MCF 10A (cell line): ENCODE measurements around the gene RRM2. TPM values are rescaled to one million over a fixed set of nuclear protein-coding genes. Genes with fewer than 3 reads are reported as not detected.
"Not testable (repeated sequence)": the region's sequence is repeated elsewhere in the genome, so short reads cannot be mapped to it uniquely, and the experiment has no call there.

Source experiments
- BruUV-seq: library from RNA; stranded (reverse); fragments of 400-500 nt; replicated peaks from 2 replicates; lab custom pipeline; 2021; lab: Mats Ljungman, UMichigan
- CTCF ChIA-PET: fragments of 300-600 bp; sonication (Branson Sonifier 250); formaldehyde crosslinking; extraction: SDS; loops from one replicate; lab custom pipeline; 2021; ENCODE audit warnings: antibody characterized with exemption, inconsistent platforms; lab: Yijun Ruan, JAX
- POLR2A ChIA-PET: fragments of 300-600, 350-650 bp; sonication (Branson Sonifier 250); formaldehyde crosslinking; extraction: SDS; loops from one replicate; lab custom pipeline; 2020; ENCODE audit warnings: antibody characterized with exemption, inconsistent platforms; lab: Yijun Ruan, JAX
- DNase-seq: peaks from one replicate; pipeline ENCODE4 v3.0.0-alpha.2; 2018; ENCODE audit not compliant: unreplicated experiment
- H3K27ac Mint-ChIP-seq: one replicate; pipeline ENCODE4 v1.8.0; 2022; ENCODE audit warnings: mild to moderate bottlenecking, low read depth, mixed read lengths; ENCODE audit not compliant: unreplicated experiment
- H3K27me3 Mint-ChIP-seq: one replicate; pipeline ENCODE4 v1.8.0; 2022; ENCODE audit warnings: mixed read lengths; ENCODE audit not compliant: insufficient read depth, unreplicated experiment
- H3K36me3 Mint-ChIP-seq: one replicate; pipeline ENCODE4 v1.8.0; 2022; ENCODE audit warnings: mild to moderate bottlenecking, moderate library complexity, mixed read lengths; ENCODE audit not compliant: insufficient read depth, unreplicated experiment
- H3K4me1 Mint-ChIP-seq: one replicate; pipeline ENCODE4 v1.8.0; 2022; ENCODE audit warnings: mixed read lengths; ENCODE audit not compliant: insufficient read depth, unreplicated experiment
- H3K4me3 Mint-ChIP-seq: one replicate; pipeline ENCODE4 v1.8.0; 2022; ENCODE audit warnings: mild to moderate bottlenecking, moderate library complexity, mixed read lengths; ENCODE audit not compliant: unreplicated experiment
- H3K9me3 Mint-ChIP-seq: one replicate; pipeline ENCODE4 v1.8.0; 2022; ENCODE audit warnings: mixed read lengths; ENCODE audit not compliant: unreplicated experiment
- CTCF ChIP-seq: fragments of 200-600 bp; IDR thresholded peaks from one replicate; pipeline ENCODE4 v1.8.0; 2022; ENCODE audit warnings: antibody characterized with exemption, mild to moderate bottlenecking; ENCODE audit not compliant: unreplicated experiment
- intact Hi-C: fragments of 100-400 bp; cut with micrococcal nuclease; formaldehyde crosslinking; loops from 2 replicates; pipeline ENCODE4 v1.14.1; 2022
- total RNA-seq: library from RNA; stranded (reverse); gene quantifications from 2 replicates; pipeline ENCODE4 v1.2.3, GENCODE V29; 2022

Gene RRM2
- total RNA-seq, 1 experiment from 2014 or later: 41.8 TPM

DNA sequence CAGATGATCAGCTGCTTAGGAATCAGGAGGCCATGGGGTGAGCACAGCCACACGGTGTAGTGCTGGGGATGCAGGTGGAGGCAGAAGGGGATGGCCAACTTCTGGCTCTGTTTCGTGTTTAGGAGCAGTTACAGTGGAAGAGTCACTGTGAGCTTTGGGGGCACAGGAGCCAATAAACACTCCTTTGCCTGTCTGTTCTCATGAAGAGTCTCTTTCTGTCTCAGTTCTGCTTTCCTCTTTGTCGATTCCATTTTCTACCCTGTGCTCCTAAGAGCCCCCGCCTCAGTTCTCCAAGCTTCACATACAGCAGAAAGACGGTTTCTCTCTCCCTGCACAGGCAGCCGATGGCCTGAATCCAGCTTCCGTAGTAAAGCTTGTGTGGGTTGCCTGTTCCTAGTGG lies 21.0 kb upstream of the RRM2 start:
- POLR2A ChIA-PET: interaction anchor here (1.4 kb wide), 1 partner anchor 17 kb away, joined by 7 read pairs; no protein-coding TSS in a partner anchor
- H3K27ac Mint-ChIP-seq: no peak overlapping the region
- CTCF ChIA-PET: interaction anchor here (0.6 to 2.5 kb wide), 5 partner anchors 9 to 260 kb away, joined by 3 to 8 read pairs (median 4); no protein-coding TSS in a partner anchor
- no peak for DNase-seq
- H3K4me3 Mint-ChIP-seq: no peak overlapping the region
- intact Hi-C loops: no loop called here
- no peaks in the 10 kb centered on the region for H3K36me3 Mint-ChIP-seq
- no TSS peak for BruUV-seq
- H3K27me3 Mint-ChIP-seq: no peaks in the 10 kb centered on the region
- H3K9me3 Mint-ChIP-seq: no peaks in the 10 kb centered on the region
- H3K4me1 Mint-ChIP-seq: peaks cover 11% of the 10 kb centered on the region
- no peak for TF ChIP-seq CTCF

- TF ChIP-seq CTCF: no peak
- POLR2A ChIA-PET: no interaction called here
- Mint-ChIP-seq H3K4me3 (no peak overlapping the region), H3K27ac (no peak overlapping the region), H3K36me3 (no peaks in the 10 kb centered on the region), H3K9me3 (no peaks in the 10 kb centered on the region), H3K4me1 (peaks cover 3% of the 10 kb centered on the region), H3K27me3 (no peaks in the 10 kb centered on the region)
- intact Hi-C loops: no loop called here
- no TSS peak for BruUV-seq
- CTCF ChIA-PET: interaction anchor here (0.6 to 2.5 kb wide), 5 partner anchors 11 to 36 kb away, joined by 3 to 8 read pairs (median 4); no protein-coding TSS in a partner anchor
- peak; percentile 31 for DNase-seq
Measured at GRCh38 chr2:10103179-10103578, 19.4 kb upstream of the RRM2 start.

DNA sequence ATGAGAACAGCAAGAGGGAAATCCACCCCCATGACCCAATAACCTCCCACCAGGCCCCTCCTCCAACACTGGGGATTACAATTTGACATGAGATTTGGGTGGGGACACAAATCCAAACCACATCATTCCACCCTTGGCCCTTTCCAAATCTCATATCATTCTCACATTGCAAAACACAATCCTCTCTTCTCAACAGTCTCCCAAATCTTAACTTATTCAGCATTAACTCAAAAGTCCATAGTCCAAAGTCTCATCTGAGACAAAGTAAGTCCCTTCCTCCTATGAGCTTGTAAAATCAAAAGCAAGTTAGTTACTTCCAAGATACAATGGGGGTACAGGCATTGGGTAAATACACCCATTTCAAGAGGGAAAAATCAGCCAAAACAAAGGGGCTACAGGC lies 17.6 kb upstream of the RRM2 start:
- CTCF ChIA-PET: interaction anchor here (0.6 to 1.5 kb wide), 3 partner anchors 8 to 283 kb away, joined by 3 to 5 read pairs (median 5); no protein-coding TSS in a partner anchor
- POLR2A ChIA-PET, intact Hi-C loops, H3K4me3 Mint-ChIP-seq, H3K36me3 Mint-ChIP-seq, H3K27me3 Mint-ChIP-seq, DNase-seq, H3K9me3 Mint-ChIP-seq, H3K4me1 Mint-ChIP-seq, H3K27ac Mint-ChIP-seq, BruUV-seq: not testable (repeated sequence)

GRCh38 chr2:10109311-10109710 lies 13.2 kb upstream of the RRM2 start:
- H3K27ac Mint-ChIP-seq: no peak overlapping the region
- no peaks in the 10 kb centered on the region for H3K27me3 Mint-ChIP-seq
- CTCF ChIA-PET: interaction anchor here (0.6 to 2.9 kb wide), 4 partner anchors 13 to 36 kb away, joined by 3 to 13 read pairs (median 3); no protein-coding TSS in a partner anchor
- H3K36me3 Mint-ChIP-seq: no peaks in the 10 kb centered on the region
- POLR2A ChIA-PET: interaction anchor here (1.0 kb wide), 1 partner anchor 24 kb away, joined by 4 read pairs; no protein-coding TSS in a partner anchor
- no TSS peak for BruUV-seq
- no peak overlapping the region for H3K4me3 Mint-ChIP-seq
- no peaks in the 10 kb centered on the region for H3K9me3 Mint-ChIP-seq
- DNase-seq: no peak
- intact Hi-C loops: no loop called here
- no peaks in the 10 kb centered on the region for H3K4me1 Mint-ChIP-seq
- TF ChIP-seq CTCF: no peak
